Astrocyte of the hippocampus (primary cell): ENCODE data around the gene GSE1.
A peak's percentile ranks its signal among the peaks of the same experiment; 100 is the strongest.

Experiments used
- DNase-seq: peaks from one replicate; pipeline ENCODE4 v3.0.0; 2011; ENCODE audit warnings: low read depth, low spot score

Gene GSE1

DNA sequence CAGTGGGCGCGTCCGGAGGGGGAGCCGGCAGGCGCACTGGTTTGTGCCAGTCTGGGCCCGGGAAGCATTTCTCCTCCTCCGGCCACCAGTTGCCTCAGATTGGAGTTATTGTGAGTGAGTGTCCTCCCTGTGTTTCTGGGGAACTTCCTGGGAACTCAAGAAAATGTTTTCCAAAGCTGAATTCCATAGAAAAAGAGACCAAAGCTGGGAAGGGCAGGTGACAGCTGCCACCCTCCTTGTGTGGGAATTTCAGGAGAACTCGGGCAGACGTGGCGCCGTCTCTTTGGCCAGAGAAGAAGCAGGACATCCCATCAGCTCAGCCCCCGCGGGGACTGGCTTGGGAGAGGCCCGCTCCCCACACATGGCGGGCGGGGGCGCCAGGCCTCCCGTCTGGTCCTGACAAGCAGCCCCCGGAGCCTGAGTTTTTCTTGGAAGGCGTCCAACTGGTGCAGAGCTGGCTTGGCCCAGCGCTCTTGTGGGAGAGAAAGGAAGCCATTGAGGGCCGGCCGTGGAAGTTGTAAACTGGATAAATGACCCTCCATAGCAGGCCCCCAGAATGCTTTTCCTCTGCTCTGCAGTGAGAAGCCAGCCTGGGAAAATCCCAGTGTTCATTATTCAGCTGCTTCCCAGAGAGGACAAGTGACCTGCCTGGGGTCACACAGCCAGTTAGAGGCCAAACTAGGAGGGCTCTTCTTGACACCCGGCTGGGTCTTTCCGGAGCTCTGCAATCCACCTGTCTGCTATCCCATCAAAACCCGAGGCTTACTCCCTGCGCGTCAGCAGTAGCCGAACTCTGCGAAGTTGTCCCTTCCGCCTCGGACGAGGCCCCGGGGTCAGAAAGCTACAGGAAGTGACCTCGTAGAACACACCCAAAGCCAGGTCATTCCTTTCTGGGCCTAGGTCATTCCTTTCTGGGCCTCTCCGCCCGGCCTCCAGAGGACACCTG, 39.2 kb upstream of the GSE1 start:
- peak; percentile 91 for DNase-seq

DNA sequence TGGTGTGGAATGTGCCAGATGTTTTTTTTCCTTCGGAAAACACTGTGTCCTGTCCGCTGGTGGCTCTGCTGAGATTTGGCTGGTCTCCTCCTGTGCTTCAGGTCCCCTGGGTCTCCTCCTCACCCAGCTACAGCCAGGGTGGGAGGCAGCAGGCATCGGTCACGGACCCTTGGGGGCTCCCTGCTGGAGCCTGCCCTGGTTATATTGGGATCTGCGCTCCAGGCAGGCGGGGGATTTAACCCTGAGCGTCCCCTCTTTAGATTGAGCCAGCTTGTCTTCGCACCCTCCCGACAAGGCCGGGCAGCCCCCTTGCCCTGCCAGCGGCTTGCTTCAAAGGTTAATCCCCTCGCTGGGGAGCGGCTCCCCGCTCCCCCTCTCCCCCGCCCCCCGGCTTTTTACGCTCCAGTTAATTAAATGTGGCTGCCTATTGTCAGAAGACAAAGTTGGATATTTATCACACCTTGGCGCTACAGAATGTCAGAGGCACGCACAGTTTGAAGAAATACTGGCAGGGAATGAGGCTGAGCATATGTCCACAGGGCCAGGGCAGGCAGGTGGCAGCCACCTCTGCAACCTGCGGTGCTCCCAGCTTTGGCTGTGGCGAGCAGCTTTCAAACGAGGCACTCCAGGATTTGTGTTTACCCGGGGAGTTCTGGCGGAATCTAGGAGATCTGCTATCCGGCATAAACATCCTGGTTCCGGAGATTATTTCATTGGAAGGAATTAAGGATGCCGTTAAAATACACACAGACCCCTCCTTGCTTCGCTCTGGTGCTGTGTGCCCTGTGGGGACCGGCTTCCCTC, 38.2 kb upstream of the GSE1 start:
- no peak for DNase-seq

DNA sequence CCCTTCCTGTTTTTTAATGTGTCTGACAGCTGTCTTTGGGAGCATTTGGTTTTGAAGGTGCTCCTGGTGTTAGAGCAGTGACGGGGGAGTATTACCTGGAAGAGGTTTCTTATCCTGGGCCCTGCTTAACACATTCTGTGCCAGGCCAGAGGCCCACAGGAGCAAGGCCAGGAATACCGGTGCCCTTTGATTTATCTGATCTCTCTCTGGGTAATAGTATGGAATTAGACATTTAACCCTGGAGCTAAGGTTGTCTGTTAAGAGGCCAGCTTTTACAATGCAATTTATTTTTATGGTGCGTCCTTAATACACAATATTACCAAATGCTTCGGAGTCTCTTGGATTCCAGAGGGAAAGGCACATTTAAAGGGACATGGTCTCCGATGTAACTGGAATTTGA, 37.2 kb upstream of the GSE1 start:
- no peak for DNase-seq

DNA sequence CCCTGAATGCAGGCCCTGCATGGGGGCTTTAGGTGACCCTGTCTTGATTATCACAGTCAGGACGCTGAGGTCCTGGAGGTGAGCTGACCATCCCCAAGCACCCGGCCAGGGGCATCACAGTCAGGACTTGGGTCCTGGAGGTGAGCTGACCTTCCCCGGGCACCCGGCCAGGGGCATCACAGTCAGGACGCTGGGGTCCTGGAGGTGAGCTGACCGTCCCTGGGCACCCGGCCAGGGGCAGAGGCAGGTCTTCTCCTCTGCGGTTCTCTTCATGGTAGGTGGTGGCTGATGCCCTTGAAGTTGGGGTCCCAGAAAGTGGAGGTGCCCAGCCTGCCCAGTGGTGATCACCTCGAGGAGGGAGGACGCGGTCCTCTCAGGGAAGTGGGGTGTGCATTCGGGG, 36.2 kb upstream of the GSE1 start:
- DNase-seq: no peak

DNA sequence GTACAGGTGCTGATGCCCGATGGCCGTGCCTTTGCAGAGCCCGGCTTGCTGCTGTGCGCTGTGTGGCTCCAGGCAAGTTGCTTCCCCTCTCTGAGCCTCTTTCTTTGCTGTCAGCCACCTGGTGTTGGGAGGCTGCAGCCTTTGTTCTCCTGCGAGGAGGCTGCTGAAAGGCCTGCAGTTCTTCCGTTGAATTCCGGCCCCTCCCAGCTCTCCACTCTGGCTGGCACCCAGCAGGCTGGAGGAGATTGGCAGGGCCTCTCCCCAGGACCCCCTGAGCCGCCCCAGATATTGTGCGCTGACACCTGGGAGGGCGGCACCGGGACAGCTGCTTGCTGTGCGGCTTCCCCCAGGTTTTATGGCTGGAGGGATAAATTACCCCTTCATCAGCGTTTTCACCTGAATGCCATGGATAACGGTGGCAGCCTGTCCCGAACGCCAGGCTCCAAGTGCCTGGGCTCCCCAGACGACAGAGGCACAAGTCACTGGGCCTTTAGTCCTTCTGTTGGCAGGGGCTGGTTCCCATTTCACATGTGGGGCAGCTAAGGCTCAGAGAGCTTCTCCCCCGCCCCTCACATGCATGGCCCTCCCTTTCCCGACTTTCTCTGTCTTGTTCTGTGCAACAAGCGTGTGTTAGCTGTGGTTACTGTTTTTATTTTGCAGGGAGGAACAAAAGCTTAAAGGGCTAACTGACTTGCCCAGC, 35.1 kb upstream of the GSE1 start:
- DNase-seq: no peak

DNA sequence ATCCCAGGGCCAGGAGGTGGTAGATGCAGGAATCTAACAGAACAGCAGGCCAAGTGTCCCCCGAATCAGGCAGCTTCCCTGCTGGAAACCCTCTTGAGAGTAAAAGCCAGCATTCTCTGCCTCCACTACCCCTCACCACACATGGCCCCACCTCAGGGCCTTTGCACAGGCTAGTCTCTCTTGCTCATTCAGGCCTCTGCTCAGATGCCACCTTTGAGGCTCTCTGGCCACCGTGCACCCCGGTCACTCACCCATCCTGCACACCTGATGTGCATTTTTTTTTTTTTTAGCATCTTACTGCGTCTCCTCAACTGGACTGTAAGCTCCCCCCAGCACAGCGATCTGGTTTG, 34.5 kb upstream of the GSE1 start:
- DNase-seq: no peak

DNA sequence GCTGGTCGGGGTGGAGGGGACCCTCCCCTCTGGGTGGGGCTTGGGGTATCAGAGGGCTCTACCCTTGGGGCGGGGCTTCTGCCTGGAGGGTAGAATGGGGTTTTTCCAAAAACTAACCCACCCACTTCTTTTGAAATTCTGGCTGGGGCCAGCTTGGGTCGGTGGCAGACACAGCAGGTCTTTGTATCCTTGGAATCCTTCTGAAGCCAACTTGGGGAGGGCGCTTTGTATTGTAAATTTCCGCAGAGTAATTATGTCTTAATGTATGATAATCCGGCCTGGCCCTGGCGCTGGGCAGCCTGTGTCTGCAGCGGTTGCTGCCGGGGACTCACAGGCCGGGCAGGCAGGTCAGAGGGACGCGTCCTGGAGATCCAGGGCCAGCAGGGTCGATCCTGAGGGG, 33.9 kb upstream of the GSE1 start:
- peak; percentile 77 for DNase-seq

DNA sequence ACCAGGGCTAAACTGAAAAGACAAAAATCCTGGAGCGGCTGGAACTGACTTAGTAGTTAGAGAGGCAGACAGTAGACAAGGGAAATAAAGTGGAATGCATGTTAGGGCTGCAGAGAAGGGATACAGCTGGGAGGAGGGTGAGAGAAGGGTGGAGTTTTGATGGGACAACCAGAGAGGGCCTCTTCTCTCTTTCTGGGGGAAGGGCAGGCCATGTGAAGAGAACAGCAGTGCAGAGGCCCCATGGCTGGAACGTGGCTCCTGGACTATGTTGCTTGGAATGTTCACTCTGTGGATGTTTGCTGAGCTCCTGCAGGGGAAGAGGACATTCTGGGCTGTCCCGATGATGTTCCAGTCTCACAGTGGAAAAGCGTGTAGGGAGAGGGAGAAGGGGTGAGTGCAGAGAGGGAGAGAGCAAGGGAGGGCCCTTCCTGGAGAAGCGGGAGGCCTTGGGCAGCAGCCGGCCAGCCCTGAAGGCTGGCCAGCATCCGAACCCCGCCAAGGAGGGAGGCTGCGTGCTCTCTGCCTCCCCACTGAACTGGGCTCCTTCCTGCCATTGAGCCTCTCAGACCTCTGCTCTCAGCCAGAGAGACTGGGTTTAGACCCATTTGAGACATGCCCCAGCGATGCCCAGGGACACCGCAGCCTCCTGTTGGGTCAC, 33.1 kb upstream of the GSE1 start:
- DNase-seq: no peak

DNA sequence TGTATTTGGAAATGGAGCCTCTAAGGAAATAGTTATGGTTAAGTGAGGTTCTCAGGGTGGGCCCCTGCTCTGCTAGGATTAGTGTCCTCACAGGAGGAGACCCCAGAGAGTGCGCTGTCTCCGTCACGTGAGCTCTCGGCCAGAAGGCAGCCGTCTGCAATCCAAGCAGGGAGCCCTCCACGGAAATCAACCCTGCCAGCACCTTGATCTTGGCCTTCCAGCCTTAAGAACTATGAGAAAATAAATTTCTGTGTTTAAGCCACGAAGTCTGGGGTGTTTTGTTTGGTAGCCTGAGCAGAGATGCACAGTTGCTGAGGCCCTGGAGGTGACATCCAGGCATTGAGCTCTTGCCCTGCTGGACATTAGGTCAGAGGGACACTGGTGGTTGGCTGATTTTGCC, 32.4 kb upstream of the GSE1 start:
- DNase-seq: no peak

DNA sequence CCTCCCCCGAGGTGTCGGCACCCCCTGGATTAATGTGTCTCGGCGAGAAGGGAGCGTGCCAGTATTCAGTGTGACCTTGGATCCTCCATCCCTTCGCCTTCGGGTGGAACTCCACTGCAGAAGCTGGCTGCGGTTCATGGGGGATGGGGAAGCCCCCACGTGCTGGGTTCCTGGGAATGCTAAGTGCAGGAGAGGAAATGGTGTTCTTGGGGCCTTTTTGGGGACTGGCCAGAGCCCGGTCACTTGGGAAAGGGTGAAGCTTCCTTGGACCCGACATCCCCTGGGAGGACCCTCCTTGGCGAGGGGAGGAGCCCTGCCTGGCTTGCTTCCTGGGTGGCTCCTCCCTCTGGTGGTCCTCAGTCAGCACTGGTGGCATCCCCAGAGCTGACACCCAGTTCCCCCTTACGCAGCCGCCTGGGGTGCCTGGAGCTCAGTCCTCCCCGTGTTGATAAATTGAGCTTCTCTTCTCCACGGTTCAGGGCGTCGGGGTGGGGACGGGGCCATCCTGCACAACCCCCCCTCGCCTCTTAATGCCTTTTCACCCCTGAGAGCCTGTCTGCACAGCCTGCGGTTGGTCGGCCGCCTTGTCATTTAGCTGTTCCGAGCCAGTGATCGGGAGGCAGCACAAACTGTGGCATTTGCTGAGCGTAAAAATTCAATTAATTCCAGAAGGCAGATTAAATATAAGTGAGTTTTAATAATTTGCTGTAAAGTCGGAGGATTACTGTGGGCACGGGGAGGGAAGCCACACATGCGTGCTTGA, 30.7 kb upstream of the GSE1 start:
- peak; percentile 64 for DNase-seq

DNA sequence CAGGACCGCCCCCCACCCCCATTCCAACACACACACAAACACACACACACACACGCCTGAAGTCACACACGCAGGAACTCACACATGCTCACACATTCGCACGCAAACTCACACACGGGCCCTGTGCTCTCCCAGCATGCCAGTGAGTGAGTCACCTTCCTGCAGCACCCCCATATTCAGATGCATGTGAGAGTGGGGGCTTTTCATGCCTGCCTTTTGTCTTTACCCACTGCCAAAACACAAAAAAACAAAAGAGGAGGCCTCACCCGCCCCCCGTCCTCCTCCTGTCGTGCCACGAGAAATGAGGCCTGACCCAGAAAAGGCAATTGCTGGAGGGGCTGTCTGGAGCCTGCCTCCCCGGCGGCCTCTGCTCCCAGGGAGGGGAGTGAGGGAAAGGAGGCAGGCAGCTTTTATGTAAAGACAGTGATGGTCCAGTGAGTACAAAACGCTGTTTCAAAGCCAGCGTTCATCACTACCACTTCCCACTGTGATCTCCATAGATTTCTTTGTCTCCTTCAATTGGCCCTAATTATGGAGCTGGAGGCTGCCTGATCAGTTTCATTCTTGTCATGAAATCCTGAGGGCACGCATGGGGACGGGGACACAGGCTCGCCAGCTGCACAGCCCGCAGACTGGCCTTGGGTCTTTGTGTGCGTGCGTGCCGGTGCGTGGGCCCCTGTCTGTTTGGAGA, 29.5 kb upstream of the GSE1 start:
- peak; percentile 85 for DNase-seq

DNA sequence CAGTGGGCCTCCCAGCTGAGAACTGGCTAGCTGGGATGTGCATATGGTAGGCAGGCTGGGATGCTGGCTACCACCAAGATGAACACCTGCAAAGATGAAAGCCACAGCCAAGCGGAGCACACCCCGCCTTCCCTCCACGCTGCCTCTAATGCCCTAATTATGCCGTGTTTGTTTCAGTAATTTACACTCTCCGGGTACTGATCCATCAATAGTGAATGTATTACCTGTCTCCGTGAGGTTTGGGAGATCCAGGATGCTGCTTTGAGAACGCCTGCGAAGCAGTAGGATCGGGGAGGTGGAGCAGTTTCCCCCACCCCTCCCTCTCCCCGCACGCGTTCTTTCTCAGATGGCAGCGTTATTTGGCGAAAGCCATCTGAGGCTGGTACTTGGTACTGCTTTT, 28.9 kb upstream of the GSE1 start:
- no peak for DNase-seq

DNA sequence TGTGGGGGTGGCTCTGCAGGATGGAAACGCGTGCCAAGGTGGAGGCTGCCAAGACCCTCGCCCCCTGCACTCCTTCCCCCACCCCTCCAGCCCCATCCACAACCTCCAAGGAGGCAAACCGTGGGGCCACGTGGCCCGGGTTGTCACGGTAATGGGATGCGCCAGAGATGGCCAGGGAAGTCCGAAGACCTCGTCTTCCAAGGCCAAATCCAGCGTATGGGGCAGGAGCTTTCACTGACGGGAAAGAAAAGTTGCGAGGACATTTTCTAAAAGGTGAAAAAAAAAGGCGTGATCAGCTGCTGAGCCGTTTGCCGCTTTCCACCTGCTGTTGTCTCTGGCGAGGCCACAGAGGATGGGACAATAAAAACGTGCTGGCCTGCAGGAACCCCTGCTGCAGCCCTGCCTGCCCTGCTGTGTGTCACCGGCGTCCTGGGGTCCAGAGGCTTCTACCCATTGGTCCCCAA, 28.3 kb upstream of the GSE1 start:
- no peak for DNase-seq

DNA sequence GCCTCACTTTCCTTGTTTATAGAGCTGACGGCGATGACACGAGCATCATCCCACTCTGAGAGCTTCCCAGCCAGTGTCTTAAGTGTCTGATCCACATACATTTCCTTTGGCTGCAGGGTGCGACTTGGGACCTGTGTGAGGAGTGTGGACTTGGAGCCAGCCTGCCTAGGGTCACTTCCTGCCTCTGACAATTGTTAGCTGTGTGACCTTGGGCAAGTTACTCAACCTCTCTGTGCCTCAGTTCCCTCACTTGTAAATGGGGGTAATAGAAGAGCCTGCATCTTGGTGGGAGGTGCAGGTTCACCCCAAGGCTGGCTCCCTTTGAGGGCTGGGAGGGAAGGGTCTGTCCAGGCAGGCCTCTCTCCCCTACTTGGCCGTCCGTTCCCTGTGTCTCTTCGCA, 27.4 kb upstream of the GSE1 start:
- no peak for DNase-seq

DNA sequence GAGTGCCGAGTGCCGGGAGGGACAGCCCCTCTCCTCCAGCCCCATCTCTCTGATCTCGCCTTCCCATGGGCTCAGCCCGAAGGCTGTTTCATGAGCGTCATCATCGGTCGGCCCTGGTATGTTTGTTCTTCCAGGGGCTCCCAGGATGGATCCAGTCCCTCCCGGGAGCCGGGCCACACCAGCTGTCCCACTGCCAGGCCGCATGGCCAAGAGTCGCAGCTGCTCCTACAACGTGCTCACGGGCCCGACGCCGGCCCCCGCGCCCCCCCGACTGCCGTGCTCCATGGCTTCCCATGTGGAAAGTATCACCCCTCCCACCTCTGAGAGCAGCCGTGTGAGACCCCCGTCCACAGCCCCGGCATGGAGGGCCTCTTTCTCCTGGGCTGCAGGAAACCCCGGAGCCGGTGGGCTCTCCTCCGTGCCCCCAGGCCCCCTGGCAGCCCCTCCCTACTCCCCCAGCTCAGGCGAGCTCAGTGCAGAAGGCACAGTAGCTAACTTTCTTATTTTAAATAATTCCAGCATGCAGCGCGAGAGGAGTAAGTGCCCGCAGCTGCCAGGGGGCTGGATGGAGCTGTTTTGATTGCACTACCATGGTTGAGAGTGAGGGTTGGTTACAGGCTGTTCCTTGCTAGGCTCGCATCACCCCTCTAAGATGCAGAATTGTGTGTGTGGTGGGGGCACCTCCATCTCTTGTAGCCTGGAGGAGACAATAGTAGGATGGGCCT, 26.6 kb upstream of the GSE1 start:
- peak; percentile 82 for DNase-seq

DNA sequence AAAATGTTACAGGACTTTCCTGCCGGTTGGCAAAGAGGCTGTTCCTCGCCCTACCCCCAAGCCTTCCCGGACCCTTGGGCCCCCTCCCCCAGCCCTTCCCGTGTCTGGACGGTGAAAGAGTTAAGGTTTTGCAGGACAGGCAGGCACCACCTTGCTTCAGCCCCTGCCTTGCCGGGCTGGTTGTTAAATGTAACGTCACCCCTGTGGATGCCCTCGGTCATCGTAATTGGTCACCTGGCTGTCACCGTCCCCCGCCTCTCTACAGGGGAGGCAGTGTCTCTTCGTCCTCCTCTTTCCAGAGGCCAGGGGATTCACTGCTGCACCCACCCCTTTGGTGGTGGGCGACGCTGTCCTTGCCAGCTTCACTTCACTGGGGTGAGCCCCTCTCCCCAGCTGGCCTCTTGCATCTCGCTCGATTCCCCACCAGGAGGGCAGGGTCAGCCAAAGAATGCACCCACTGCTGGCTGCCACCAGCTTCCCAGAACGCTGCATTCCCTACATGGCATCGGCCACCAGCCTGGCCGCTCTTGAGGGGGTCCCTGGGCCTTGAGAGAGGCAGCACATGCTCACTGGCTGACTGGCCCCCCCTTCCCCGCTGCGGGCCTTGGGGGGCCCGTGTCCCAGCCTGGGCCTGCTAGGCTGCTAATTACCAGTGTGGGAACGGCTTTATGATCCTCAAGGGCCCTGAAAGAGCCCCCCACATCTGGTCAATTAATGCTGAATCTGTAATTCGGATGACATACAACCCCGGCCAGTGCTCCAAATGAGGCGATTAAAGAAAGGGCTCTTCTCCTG, 25.2 kb upstream of the GSE1 start:
- no peak for DNase-seq

DNA sequence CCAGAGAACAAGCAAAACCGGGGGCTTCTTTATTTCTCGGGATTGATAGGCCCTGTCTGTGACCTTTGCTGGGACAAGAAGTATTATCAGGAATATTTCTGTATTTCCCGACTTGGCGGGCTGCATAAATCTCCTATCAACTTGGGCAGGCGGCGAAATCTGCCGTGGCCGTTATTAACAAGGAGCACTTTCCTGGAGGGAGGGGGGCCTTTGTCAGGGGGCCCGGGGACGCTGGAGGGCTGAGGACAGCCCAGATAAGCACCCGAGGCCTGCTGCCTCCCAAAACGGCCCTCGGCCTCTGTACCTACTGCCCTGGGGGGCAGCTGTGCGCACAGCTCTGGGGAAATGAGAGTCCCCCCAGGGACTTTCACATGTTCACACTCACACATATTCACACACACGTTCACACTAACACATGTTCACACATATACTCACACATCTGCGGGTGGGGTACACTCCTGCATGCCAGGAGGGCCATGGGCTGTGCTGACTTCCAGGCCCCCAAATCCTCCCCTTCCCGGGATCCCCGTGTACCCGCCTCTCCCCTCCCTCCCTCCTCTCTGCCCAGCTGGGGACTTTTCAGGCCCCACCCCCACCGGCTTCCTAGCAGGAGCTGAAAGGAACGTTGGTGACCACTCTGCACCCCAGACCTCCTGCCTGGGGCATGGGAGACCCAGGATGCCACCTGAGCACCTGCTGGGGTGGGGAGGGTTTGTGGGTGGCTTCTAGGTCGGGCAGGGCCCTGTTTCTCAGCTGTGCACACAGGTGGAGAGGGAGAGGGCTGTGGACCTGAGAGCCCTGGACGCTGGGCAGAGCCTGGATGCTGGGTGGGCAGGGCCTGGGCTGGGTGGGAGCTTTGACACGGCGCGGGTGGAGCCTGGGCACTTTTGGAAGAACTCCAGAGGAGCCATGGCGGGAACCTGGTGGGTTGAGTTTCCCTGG, 24.3 kb upstream of the GSE1 start:
- DNase-seq: no peak
